ENCODE measurements around the gene CASQ1.

Gene CASQ1

GRCh38 chr1:160189649-160190625 is at the start of gene CASQ1:
CASQ1 (plus strand) TSS chr1:160190575; CDS start chr1:160190752, 177 bp downstream.
- no peak for DNase-seq

- DNase-seq = no peak
Observed at GRCh38 chr1:160143695-160144094, 46.7 kb upstream of the CASQ1 start.

DNA sequence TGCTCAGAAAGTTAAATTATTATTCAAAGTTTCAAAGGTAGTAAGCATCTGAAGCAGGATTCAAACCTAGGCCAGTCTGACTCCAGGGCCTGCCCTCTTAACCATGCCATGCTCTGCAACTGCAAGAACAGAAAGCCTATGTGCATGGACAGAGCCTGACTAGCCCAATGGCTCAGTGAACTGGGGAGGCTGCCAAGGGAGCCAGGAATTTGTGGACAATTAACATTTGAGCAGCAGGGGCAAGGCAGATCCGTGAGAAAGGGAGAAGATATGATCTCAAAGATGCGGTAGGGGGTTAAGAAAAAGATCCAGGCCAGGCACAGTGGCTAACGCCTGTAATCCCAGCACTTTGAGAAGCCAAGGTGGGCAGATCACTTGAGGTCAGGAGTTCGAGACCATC is 45.5 kb upstream of the CASQ1 start:
- DNase-seq = no peak

- DNase-seq = no peak
Observed at GRCh38 chr1:160146107-160146506, 44.3 kb upstream of the CASQ1 start.

DNA sequence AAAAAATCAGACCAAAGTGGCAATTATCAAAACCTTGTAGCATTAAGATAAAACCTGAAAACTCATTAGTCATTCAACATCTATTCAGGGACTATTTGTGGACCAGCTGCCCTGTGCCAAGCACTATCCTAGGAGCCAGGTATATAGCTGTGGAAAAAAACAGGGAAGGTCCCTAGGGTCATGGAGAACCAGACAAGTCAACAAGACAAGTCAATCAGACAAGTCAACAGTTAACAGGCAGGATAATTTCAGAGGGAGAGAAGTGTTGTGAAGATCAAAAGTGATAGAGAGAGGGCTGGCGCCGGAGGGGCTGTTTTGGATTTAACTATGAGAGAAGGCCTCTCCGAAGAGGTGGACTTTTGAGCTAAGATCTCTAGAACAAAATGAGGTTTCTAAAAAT is 42.3 kb upstream of the CASQ1 start:
- no peak for DNase-seq

DNA sequence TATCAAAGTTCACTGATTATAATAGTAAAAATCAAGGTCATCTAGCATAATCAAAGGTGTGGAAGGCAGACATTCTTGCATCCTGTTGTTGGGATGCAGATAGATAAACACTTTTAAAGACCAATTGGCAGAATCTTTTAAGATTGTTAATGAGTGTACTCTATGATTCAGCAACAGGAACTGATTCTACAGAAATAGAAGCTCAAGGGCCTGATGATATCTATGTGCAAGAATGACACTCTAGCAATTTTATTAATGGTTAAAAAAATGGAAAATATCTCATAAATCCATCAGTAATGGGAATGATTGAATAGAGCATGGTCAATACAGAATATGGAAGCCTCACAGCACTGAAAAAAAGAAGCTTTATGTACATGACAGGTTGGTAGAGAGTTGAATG is 41.1 kb upstream of the CASQ1 start:
- no peak for DNase-seq

DNA sequence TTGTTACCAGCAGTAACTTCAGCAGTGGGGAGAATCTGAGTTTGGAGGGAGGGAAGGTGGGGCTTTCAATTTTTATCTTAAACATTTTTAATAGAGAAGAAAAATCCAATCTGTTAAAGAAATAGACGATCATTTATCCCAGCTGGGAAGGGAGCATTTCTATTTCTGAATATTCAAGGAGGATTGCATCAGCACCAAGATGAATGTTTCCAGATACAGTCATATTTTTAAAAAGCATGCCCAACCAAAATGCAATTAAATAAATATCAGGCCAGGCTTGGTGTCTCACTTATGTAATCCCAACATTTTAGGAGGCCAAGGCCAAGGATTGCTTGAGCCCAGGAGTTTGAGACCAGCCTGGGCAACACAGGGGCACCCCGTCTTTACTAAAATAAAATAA is 40.7 kb upstream of the CASQ1 start:
- DNase-seq = no peak

GRCh38 chr1:160151303-160151702 is 39.1 kb upstream of the CASQ1 start, which contains the start of gene ATP1A4:
ATP1A4 (plus strand) TSS chr1:160151603; CDS start chr1:160152041, 438 bp downstream.
- DNase-seq = no peak

DNA sequence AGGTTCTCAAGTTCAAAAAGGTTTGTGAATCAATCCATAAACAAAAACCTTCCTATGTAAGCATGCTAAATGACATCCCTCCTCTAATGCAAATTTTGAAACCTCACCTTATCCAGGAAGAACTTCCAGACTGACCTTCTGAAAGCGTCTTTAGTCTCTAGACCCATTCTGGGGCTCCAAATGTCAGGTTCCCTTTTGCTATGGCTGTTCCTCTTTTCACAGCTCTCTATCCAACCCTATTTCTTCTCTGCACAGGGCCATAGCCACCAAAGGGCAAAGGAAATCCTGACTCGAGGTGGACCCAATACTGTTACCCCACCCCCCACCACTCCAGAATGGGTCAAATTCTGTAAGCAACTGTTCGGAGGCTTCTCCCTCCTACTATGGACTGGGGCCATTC is 35.6 kb upstream of the CASQ1 start:
- DNase-seq = no peak

DNA sequence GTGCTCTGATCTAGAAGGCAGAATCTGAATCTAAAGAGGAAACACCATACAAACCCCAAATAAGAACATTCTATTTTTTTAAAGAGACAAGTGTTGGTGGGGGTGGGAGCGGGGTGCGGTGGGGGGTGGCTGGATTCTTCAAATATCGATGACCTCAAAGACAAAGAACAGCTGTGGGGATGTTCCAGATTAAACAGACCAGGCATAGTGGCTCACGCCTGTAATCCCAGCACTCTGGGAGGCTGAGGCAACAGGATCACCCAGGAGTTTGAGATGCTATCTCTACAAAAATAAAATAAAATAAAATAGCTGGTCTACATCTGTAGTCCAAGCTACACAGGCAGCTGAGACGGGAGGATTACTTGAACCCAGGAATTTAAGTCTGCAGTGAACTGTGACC is 34.0 kb upstream of the CASQ1 start:
- DNase-seq = no peak

GRCh38 chr1:160157174-160157573 is 33.2 kb upstream of the CASQ1 start:
- no peak for DNase-seq

GRCh38 chr1:160158031-160158430 is 32.3 kb upstream of the CASQ1 start:
- no peak for DNase-seq

DNA sequence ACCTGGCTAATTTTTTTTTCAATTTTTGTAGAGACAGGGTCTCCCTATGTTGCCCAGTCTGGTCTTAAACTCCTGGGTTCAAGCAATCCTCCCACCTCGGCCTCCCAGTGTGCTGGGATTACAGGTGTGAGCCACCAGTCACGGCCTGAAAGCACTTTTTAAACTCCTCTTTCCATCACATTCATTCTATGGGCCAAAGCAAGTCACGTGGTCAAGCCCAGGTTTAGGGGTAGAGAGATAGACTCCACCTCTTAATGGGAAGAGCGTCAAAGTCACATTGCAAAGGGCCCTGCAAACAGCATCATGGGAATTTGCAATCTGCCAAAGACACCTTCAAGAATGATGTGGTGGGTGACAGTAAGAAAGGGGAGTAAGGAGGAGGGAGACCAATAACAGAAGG is 31.8 kb upstream of the CASQ1 start:
- DNase-seq = no peak

- DNase-seq = no peak
Observed at GRCh38 chr1:160159846-160160245, 30.5 kb upstream of the CASQ1 start.

DNA sequence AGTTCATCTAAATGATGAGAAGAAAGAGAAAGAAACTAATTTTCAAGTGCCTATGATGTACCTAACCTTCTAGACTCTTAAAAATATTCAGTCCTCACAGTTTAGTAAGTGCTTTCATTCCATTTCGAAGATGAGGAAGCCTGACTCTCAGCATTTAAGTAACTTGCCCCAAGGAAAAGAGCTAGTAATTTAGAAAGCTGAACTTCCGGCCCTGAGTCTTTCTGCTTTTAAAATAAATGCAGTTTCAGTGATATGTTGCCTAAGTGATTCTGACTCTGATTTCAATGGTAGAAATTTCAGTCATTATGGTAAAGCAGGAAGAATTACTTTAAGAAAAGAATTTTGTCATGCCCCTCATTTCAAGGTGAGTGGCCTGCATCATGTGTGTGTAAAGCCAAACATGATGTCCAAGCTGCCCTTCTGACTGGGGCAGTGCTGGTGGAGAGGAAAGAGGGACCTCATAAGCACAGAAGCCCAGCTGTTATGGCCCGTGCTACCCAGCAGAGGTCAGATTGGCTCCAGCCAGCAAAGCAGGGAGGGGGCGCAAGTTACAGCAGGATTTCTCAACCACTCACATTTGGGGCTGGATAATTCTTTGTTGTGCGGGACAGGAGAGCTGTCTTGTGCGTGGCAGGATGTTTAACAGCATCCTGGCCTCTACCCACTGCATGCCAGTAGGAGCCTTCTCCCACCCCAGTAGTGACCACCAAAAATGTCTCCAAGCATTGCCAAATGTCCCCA is 28.2 kb upstream of the CASQ1 start:
- DNase-seq = no peak

DNA sequence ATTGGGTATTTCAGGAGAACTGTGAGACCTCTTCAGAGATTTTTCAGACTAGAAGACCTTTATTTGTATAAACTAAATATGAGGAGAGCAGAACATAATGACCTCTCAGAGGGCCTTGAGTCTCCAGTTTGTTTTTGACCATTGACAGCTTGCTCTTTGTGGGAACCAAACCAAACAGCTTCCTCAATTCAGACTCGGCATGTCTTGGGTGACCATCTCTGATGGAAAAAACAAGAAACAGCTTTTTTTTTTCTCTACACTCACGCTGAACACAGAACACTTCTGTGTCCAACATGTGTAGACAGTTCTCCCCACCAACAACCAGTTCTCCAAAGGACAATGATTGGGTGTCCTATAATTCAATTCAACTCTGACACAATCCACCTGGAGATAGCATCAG is 27.4 kb upstream of the CASQ1 start:
- DNase-seq = no peak

- DNase-seq = no peak
Observed at GRCh38 chr1:160163615-160164014, 26.8 kb upstream of the CASQ1 start.

GRCh38 chr1:160164121-160164520 is 26.3 kb upstream of the CASQ1 start:
- no peak for DNase-seq

GRCh38 chr1:160166166-160166868 is 24.1 kb upstream of the CASQ1 start:
- no peak for DNase-seq

DNA sequence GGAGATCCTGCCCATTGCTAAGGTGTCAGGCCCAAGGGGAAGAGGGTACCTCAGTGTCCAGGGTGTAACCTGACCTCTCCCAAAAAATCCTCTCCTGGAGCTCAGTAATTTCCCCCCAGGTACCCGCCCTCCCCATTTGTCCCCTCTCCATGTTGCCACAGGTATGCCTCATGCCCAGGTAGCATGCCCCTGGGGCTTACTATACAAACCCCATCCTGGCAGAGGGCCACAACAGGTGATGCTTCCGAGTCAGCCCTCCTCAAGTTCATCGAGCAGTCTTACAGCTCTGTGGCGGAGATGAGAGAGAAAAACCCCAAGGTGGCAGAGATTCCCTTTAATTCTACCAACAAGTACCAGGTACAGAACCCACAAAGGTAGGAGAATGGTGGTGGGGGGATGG is 23.3 kb upstream of the CASQ1 start:
- DNase-seq = no peak

GRCh38 chr1:160167580-160167979 is 22.8 kb upstream of the CASQ1 start:
- no peak for DNase-seq

DNA sequence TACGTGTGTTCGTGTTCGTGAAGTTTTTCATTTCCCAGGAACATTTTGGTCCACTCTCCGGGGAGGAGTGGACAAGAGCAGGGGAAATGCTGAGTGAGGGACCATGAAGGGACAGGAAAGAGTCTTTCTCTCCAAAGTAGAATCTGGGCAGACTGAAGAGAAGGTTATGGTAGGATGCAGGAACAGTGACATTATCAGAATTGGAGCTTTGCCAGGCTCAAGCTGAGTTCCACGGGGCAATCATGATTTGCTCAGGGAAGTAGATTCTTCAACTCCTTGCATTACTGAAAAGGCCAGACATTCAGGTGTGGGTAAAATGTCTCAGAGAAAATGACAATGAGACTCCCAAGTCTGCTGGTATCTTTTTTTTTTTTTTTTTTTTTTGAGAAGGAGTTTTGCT is 22.4 kb upstream of the CASQ1 start:
- no peak for DNase-seq

GRCh38 chr1:160168609-160169369 is 21.6 kb upstream of the CASQ1 start:
- no peak for DNase-seq
